Measurements from ENCODE around the gene XCR1.
"Not testable (repeated sequence)": the region's sequence is repeated elsewhere in the genome, so short reads cannot be mapped to it uniquely, and the experiment has no call there.

Gene XCR1

GRCh38 chr3:46038916-46039315, 11.6 kb upstream of the XCR1 start:
- no peak for DNase-seq

GRCh38 chr3:46038071-46038470, 10.8 kb upstream of the XCR1 start:
- not testable (repeated sequence) for DNase-seq

GRCh38 chr3:46036191-46036590, 8.9 kb upstream of the XCR1 start:
- no peak for DNase-seq

- no peak for DNase-seq
Measured at GRCh38 chr3:46031747-46032146, 4.5 kb upstream of the XCR1 start.

DNA sequence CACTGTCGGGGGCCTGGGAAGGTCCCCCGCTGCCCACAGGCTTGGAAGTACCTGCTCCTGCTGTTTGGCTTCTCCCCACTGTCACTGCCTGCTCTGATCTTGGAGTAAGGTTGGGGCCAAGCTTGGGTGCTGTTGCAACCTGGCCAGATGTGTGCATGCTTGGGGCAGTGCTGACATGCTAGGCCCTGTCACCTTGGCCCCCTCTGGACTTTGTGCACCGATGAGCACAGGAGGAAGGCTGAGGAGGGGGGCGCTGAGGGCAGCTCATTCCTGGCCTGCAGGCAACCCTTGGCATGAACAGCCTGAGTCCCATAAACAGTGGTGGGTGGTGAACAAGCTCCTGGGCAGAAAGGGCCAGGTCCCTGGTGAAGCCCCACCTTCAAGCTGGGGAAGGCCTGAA, 4.0 kb upstream of the XCR1 start:
- no peak for DNase-seq

DNA sequence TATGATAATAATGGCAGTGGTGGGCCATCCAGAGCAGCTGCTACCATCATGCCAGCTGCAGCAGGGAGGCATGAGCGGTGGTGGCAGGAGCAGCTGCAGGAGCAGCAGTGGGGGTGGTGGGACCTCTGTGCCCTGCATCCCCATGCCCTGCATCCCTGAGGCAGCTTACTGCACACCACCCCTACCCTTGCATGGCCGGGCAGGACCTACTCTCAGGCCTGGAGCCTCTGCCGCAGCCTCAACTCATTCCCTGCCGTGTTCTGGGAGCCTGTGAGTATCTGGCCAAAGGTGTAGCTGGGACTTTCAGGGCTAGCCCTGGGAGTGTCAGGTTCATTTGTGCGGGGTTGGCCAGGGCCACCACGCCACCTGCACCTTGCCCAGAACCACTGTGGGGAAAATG, 3.3 kb upstream of the XCR1 start:
- no peak for DNase-seq

DNA sequence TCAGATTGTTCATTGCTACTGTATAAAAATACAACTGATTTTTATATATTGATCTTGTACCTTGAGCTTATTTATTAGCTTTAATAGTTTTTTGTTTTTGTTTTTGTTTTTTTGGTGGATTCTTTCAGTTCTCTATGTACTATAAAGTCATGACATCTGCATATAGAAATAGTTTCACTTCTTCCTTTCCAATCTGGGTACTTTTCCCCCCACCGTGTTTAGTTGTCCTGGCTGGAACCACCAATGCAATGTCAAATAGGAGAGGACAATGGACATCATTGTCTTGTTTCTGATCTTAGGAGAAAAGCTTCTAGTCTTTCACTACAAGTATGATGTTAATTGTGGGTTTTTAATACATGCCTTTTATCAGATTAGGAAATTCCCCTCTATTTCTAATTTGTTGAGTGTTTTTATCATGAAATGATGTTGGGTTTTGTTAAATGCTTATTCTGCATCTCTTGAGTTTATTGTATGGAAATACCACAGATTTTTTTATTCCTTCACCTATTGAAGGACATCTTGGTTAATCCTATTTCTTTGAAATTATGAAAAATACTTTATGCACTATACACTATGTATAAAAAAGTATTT, 2.8 kb upstream of the XCR1 start:
- no peak for DNase-seq

DNA sequence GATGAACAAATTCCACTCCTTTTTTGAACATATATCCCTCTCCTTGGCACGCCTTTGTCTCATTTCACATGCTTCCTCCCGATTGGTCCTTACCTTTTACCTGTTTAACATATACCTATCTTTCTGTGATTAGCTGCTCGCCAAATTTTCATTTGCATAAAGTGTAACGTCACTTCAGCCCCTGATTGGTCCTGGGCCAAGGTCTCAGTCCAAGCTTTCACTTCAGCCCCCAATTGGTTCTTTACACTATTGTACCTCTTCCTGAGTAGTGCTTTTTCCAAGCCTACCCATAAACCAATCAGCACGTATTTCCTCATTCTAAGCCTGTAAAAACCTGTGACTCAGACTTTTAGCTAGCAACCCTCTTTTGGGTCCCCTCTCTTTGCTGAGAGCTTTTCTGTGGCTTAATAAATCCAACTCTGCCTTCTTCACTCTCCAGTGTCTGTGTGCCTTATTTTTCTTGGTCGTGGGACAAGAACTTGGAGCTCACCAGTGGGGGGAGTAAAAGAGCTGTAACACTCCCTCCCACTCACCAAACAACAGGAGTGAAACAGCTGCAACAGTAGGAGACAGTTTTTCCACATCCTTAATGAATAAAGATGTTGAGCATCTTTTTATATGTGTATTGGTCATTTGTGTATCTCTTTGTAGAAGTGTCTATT, 584 bp upstream of the XCR1 start:
- DNase-seq: no peak

DNA sequence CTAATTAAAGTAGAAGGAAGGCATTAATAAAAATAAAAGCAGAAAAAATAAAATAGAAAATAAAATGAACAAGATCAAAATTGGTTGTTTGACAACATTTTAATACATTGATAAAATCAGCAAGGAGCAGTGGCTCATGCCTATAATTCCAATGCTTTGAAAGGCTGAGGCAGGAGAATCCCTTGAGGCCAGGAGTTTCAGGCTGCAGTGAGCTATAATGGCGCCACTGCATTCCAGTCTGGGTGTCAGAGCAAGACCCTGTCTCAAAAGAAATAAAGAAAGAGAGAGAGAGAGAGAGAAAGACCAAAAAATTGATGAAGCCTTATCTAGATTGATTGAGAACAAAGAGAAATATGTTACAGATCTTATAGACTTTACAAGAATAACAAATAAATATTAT, 2.1 kb downstream of the XCR1 start:
- no peak for DNase-seq

- no peak for DNase-seq
Measured at GRCh38 chr3:46024131-46024530, 3.2 kb downstream of the XCR1 start.

DNA sequence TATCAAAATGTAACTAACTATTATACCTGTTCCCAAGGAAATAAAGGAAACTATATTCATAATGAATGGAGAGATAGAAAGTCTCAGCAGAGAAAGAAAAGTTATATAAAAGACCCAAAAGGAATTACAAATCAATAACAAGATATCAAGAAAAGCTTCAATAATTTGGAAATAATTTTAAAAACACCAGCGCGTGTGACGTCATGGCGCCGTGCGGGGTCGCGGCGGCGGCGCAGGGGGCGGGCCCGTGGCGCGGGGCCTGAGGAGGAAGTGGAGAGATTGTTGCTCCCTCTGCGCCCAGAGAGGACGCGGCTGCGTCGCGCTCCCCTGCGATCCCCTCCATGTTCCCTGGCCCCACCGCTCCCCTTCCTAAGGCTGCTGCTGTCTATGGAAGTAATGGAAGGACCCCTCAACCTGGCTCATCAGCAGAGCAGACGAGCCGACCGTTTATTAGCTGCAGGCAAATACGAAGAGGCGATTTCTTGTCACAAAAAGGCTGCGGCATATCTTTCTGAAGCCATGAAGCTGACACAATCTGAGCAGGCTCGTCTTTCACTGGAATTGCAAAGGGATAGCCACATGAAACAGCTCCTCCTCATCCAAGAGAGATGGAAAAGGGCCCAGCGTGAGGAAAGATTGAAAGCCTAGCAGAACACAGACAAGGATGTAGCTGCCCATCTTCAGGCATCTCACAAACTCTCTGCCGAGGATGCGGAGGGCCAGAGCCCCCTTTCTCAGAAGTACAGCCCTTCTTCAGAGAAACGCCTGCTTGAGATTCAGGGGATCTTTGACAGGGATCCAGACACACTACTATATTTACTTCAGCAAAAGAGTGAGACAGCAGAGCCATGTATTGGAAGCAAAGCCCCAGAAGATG, 4.1 kb downstream of the XCR1 start:
- DNase-seq: no peak

GRCh38 chr3:46021516-46021915, 5.8 kb downstream of the XCR1 start:
- DNase-seq: no peak

GRCh38 chr3:46020766-46021510, 6.3 kb downstream of the XCR1 start:
- DNase-seq: no peak

GRCh38 chr3:46019707-46020106, 7.6 kb downstream of the XCR1 start:
- DNase-seq: no peak

DNA sequence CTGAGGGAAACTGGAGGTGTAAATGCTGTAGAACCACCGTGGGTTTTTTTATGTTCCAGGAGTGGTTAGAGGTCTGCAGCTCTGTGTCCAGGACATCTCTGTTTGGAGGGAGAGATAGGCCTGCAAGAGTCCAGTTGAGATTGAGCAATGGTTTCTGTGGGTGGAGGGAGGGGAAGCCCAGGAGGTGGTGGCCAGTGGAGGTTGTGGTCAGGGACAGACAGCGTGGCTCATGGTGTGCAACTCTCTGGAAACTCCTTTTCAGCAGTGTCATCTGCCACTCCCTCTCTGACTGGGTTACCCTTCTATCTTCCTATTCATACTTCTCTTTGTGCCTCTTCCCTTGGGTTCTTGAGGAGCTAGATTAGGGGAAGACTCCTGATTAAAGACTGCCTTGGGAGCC, 9.6 kb downstream of the XCR1 start:
- no peak for DNase-seq

GRCh38 chr3:46013316-46014094, 13.8 kb downstream of the XCR1 start:
- no peak for DNase-seq

DNA sequence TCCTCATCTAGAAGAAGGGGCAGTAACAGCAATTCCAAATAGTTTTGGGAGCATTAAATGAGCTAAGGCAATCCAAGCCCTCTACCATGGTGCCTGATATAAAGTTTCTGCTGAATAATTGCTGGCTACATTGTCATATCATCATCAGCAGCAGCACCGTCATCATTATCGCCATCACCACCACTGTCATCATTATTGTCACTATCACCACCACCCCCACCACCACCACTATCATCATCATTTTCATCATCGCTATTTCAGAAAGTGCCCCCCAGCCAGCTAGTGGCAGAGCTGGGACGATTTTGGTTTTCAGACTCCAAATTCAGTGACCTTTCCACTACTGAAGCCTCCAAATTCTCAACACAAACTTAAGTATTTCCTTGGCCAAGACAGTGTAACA, 15.0 kb downstream of the XCR1 start:
- DNase-seq: no peak

DNA sequence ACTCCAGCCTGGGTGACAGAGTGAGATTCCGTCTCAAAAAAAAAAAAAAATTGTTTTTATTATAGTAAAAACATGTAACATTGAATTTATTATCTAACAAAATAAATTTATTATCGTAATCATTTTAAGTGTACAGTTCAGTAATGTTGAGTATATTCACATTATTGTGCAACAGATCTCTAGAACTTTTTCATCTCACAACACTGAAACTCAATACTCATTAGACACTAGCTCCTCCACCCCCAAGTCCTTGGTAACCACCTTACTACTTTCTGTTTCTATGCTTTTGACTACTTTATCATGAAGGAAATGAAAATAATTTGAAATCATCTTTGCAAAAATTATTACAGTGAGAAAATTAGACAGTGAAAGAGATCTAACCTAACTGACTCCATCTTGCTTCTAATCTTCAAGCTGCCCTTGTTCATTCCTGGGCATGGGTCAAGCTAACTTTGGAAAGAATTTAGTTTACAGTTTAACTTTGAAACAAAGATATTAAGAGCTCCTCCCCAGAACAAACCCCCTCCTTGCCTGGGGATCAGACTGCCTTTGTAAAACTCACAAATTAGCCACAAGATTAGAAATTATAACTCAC, 16.7 kb downstream of the XCR1 start:
- no peak for DNase-seq

DNA sequence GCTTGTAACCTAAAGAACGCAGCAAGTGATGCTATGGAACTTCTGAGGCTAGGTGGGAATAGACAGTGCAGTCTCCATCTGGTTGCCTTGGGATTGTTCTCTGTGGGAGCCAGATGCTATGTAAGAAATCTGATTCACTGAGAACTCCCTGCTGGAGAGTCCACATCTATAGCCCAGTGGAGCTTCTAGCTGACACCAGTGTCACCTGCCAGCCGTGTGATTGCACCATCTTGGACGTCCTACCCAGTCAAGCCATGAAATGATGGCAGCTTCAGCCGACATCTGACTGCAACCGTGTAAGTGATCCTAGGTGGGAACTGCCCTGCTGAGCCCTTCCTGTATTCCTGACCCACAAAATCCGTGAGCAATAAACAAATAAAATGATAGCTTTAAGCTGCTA, 19.2 kb downstream of the XCR1 start:
- DNase-seq: no peak

GRCh38 chr3:46007280-46007679, 20.0 kb downstream of the XCR1 start:
- no peak for DNase-seq

DNA sequence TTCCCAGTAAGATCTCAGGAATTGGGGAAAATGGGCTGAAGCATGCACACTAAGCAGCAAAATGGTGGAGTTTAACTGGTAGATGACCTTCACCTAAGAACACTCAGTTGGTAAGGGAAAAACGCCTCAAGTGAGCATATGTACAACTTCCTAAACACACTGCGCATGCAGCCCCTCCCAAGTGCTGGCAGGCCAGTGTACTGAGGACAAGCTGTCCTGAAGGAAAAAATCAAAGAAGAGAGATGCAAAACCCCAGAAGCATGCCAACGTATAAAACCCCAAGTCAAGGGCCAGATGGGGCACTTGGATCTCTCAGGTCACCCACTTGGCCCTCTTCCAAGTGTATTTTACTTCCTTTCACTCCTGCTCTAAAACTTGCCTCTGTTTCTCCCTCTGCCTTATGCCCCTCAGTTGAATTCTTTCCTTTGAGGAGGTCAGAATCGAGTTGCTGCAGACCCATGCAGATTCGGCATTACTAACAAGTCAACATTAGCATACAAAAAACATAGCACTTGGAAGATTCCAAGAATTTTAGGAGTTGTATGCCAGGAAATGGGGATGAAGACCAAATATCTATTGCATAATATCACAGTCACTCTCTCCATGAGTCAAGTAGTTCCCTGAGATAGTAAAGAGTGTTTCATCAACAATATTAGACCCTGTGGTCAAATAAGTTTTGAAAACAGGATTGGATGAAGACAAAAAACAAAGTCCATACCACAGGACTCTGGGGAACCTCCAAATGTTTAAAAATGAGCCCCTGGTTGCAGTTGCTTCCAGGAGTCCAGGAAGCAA, 20.8 kb downstream of the XCR1 start:
- peak; percentile 86 for DNase-seq

Measured in fibroblast of skin of abdomen (primary cell).